Hepatocyte (in vitro differentiated cells): Measurements from ENCODE around the gene PTPRD. TPM values are rescaled to one million over a fixed set of nuclear protein-coding genes. Genes with fewer than 3 reads are reported as not detected.

Experiments used
- DNase-seq: peaks from one replicate; pipeline ENCODE4 v3.0.0-alpha.2; 2016; ENCODE audit warnings: low spot score
- H2AFZ ChIP-seq: fragments of 200-600 bp; sonication (generic); 2 replicates; pipeline ENCODE4 v1.6.0; 2016; ENCODE audit warnings: antibody characterized with exemption, mild to moderate bottlenecking
- H3K27ac ChIP-seq: fragments of 200-600 bp; sonication (generic); 2 replicates; pipeline ENCODE4 v1.5.1; 2016; ENCODE audit warnings: mild to moderate bottlenecking
- H3K27me3 ChIP-seq: fragments of 200-600 bp; sonication (generic); 2 replicates; pipeline ENCODE4 v1.6.1; 2016
- H3K36me3 ChIP-seq: fragments of 200-600 bp; sonication (generic); replicated peaks from 2 replicates; pipeline ENCODE4 v1.5.1; 2016; ENCODE audit warnings: low read depth; ENCODE audit not compliant: insufficient read depth
- H3K4me1 ChIP-seq: fragments of 200-600 bp; sonication (generic); 2 replicates; pipeline ENCODE4 v1.5.1; 2016; ENCODE audit warnings: mild to moderate bottlenecking, moderate library complexity; ENCODE audit not compliant: insufficient read depth
- H3K4me2 ChIP-seq: fragments of 200-600 bp; sonication (generic); 2 replicates; pipeline ENCODE4 v1.6.0; 2016
- H3K4me3 ChIP-seq: fragments of 200-600 bp; sonication (generic); 2 replicates; pipeline ENCODE4 v1.5.1; 2016; ENCODE audit warnings: mild to moderate bottlenecking
- H3K79me2 ChIP-seq: fragments of 200-600 bp; sonication (generic); 2 replicates; pipeline ENCODE4 v1.6.0; 2017; ENCODE audit warnings: mild to moderate bottlenecking
- H3K9me2 ChIP-seq: fragments of 200-600 bp; sonication (generic); replicated peaks from 2 replicates; pipeline ENCODE4 v1.6.0; 2017; ENCODE audit warnings: mild to moderate bottlenecking; ENCODE audit not compliant: insufficient read depth
- H3K9me3 ChIP-seq: fragments of 200-600 bp; sonication (generic); 2 replicates; pipeline ENCODE4 v1.5.1; 2016; ENCODE audit warnings: low read depth, mild to moderate bottlenecking
- H4K20me1 ChIP-seq: fragments of 200-600 bp; sonication (generic); 2 replicates; pipeline ENCODE4 v1.6.0; 2016; ENCODE audit warnings: mild to moderate bottlenecking; ENCODE audit not compliant: insufficient read depth, poor library complexity, severe bottlenecking
- CTCF ChIP-seq: fragments of 200-600 bp; sonication (generic); IDR thresholded peaks from 2 replicates; pipeline ENCODE4 v1.5.1; 2016; ENCODE audit warnings: antibody characterized with exemption, mild to moderate bottlenecking; ENCODE audit not compliant: poor library complexity
- EZH2 ChIP-seq: fragments of 200-600 bp; sonication (generic); IDR thresholded peaks from 2 replicates; pipeline ENCODE4 v1.6.1; 2016; ENCODE audit warnings: antibody characterized with exemption, mild to moderate bottlenecking, borderline replicate concordance
- EZH2phosphoT487 ChIP-seq: fragments of 200-600 bp; sonication (generic); IDR thresholded peaks from one replicate; pipeline ENCODE4 v1.6.1; 2018; ENCODE audit warnings: antibody characterized with exemption, mild to moderate bottlenecking, low read depth, moderate library complexity; ENCODE audit not compliant: unreplicated experiment, severe bottlenecking
- whole genome bisulfite sequencing: methylation state at CpG from one replicate; pipeline ENCODE4 v1.1.6; 2016; ENCODE audit warnings: low lambda C conversion rate; ENCODE audit errors: missing lambda C conversion rate; 5-methylcytosine and 5-hydroxymethylcytosine counted together
- polyA plus RNA-seq: library from polyadenylated mRNA; unstranded; fragments of >200 nt; fragmentation: Nextera tagmentation; extraction: Ambion mirVana; gene quantifications from 2 replicates; pipeline ENCODE4 v1.2.1, GENCODE V29; 2016
- total RNA-seq: library from RNA; depleted of rRNA; stranded (reverse); fragments of >200 nt; gene quantifications from 2 replicates; pipeline ENCODE4 v1.2.3, GENCODE V29; 2014

Gene PTPRD
- total and polyA plus RNA-seq, 2 experiments from 2014 or later, result 6.5 to 77.6 TPM

GRCh38 chr9:9170439-9171134 lies 1442.2 kb downstream of the PTPRD start:
- no peak for DNase-seq
- no peaks in the 10 kb centered on the region for H3K36me3 ChIP-seq
- no peak overlapping the region for H3K4me3 ChIP-seq
- no peak overlapping the region for H2AFZ ChIP-seq
- no peaks in the 10 kb centered on the region for H4K20me1 ChIP-seq
- H3K9me2 ChIP-seq, result no peaks in the 10 kb centered on the region
- no peaks in the 10 kb centered on the region for H3K79me2 ChIP-seq
- H3K9me3 ChIP-seq, result no peaks in the 10 kb centered on the region
- H3K4me2 ChIP-seq, result no peak overlapping the region
- WGBS, result 50% methylated on average over 4 of the region's 4 CpGs
- H3K27me3 ChIP-seq, result no peaks in the 10 kb centered on the region
- no peaks in the 10 kb centered on the region for H3K4me1 ChIP-seq
- no peak for TF ChIP-seq CTCF
- no peak overlapping the region for H3K27ac ChIP-seq

- Histone ChIP-seq H3K9me2 (no peaks in the 10 kb centered on the region), H3K4me3 (no peak overlapping the region), H3K4me1 (no peaks in the 10 kb centered on the region), H2AFZ (no peak overlapping the region), H3K9me3 (no peaks in the 10 kb centered on the region), H3K4me2 (no peak overlapping the region), H3K27ac (no peak overlapping the region), H3K27me3 (no peaks in the 10 kb centered on the region), H3K79me2 (no peaks in the 10 kb centered on the region), H4K20me1 (no peaks in the 10 kb centered on the region), H3K36me3 (no peaks in the 10 kb centered on the region)
- TF ChIP-seq CTCF (no peak), EZH2 (no peak), EZH2phosphoT487 (no peak)
- no peak for DNase-seq
- 60% methylated on average over 3 of the region's 3 CpGs for WGBS
These were observed 1470.8 kb downstream of the PTPRD start for GRCh38 chr9:9142001-9142400.

DNA sequence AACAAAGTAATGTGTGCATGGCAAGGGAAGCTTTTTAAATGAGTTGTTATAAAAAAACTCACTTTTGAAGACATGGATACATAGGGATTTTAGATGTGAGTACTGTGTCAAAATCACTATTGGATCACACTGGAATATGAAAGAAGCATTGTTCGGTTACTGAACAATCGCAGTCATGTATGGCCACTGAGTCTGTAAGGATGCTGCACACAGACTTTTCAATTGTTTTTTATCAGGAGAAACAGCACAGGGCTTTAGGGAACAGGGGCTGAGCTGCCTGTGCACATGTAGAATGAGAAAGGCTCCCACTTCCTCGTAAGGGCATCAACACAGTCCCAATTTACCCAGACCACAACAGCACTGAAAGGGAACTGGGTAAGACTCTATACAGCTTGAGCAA lies 1479.3 kb downstream of the PTPRD start:
- WGBS, result 88% methylated on average over 3 of the region's 3 CpGs
- H2AFZ ChIP-seq, result no peak overlapping the region

More for the DNA sequence above, 1479.3 kb downstream of the PTPRD start:
- no peak for DNase-seq
- Histone ChIP-seq H3K27ac (no peak overlapping the region), H4K20me1 (no peaks in the 10 kb centered on the region), H3K4me1 (no peaks in the 10 kb centered on the region), H3K9me3 (no peaks in the 10 kb centered on the region), H3K4me3 (no peak overlapping the region), H3K27me3 (no peaks in the 10 kb centered on the region), H3K4me2 (no peak overlapping the region), H3K79me2 (no peaks in the 10 kb centered on the region), H3K9me2 (no peaks in the 10 kb centered on the region), H3K36me3 (no peaks in the 10 kb centered on the region)
- TF ChIP-seq EZH2 (no peak), EZH2phosphoT487 (no peak), CTCF (no peak)
